ENCODE data around the gene DLG4. TPM values are rescaled to one million over a fixed set of nuclear protein-coding genes. Genes with fewer than 3 reads are reported as not detected.

The DLG4 gene
- 10 to 100 TPM; 28.3 to 47.7 (median 37.6) TPM for polyA plus RNA-seq (ENCODE audit: insufficient read length in 3 of 3)
- long read RNA-seq, donor 1, partial matches to known transcripts = 0 of 3 reads
- long read RNA-seq, donor 1, other reads (novel, unspliced or antisense) = 0 of 3 reads
- long read RNA-seq, donor 2, partial matches to known transcripts = 0 of 2 reads
- long read RNA-seq, donor 2, other reads (novel, unspliced or antisense) = 0 of 2 reads
- long read RNA-seq, donor 3, partial matches to known transcripts = 204 of 210 reads
- long read RNA-seq, donor 3, other reads (novel, unspliced or antisense) = 0 of 210 reads
- long read RNA-seq, donor 4, partial matches to known transcripts = 0 of 4 reads
- long read RNA-seq, donor 4, other reads (novel, unspliced or antisense) = 0 of 4 reads
- long read RNA-seq, donor 5 = 0 reads
- long read RNA-seq, donor 6, partial matches to known transcripts = 0 of 6 reads
- long read RNA-seq, donor 6, other reads (novel, unspliced or antisense) = 0 of 6 reads
- long read RNA-seq, donor 7, transcript DLG4-208 (2 exons, 1,894 nt) = major isoform, 8 of 9 reads
- long read RNA-seq, donor 7, partial matches to known transcripts = 0 of 9 reads
- long read RNA-seq, donor 7, other reads (novel, unspliced or antisense) = 0 of 9 reads
- long read RNA-seq, donor 8 = 0 reads
- long read RNA-seq, donor 9, partial matches to known transcripts = 134 of 157 reads
- long read RNA-seq, donor 9, other reads (novel, unspliced or antisense) = 22 of 157 reads
- long read RNA-seq, donor 10, partial matches to known transcripts = 0 of 1 reads
- long read RNA-seq, donor 10, other reads (novel, unspliced or antisense) = 0 of 1 reads
- long read RNA-seq, donor 11, partial matches to known transcripts = 0 of 2 reads
- long read RNA-seq, donor 11, other reads (novel, unspliced or antisense) = 0 of 2 reads
- long read RNA-seq, donor 12, partial matches to known transcripts = 37 of 40 reads
- long read RNA-seq, donor 12, other reads (novel, unspliced or antisense) = 0 of 40 reads
- long read RNA-seq, donor 13 = 0 reads
- long read RNA-seq, donor 14, partial matches to known transcripts = 0 of 1 reads
- long read RNA-seq, donor 14, other reads (novel, unspliced or antisense) = 0 of 1 reads
- long read RNA-seq, donor 15, partial matches to known transcripts = 0 of 3 reads
- long read RNA-seq, donor 15, other reads (novel, unspliced or antisense) = 0 of 3 reads
- long read RNA-seq, donor 16, transcript DLG4-208 (2 exons, 1,894 nt) = major isoform, 9 of 13 reads
- long read RNA-seq, donor 16, partial matches to known transcripts = 0 of 13 reads
- long read RNA-seq, donor 16, other reads (novel, unspliced or antisense) = 0 of 13 reads

GRCh38 chr17:7219812-7220592 is at the start of gene DLG4, which contains the start of gene ACADVL:
Gene DLG4, minus strand, starts transcription at chr17:7219836.
Gene ACADVL, plus strand, starts transcription at chr17:7219938. Its CDS starts 47 bp downstream, at chr17:7219985.
- peak in 5 of 11 donors; percentile 82 to 86 (median 82) for DNase-seq (ENCODE audit: extremely low read depth in 1 of 11, low read depth in 9 of 11, low spot score in 4 of 11)

- no peak for DNase-seq (ENCODE audit: extremely low read depth in 1 of 11, low read depth in 9 of 11, low spot score in 4 of 11)
These were observed 47.1 kb upstream of the DLG4 start for GRCh38 chr17:7266784-7267183.

- no peak for DNase-seq (ENCODE audit: extremely low read depth in 1 of 11, low read depth in 9 of 11, low spot score in 4 of 11)
These were observed 44.1 kb upstream of the DLG4 start for GRCh38 chr17:7263801-7264078.

DNA sequence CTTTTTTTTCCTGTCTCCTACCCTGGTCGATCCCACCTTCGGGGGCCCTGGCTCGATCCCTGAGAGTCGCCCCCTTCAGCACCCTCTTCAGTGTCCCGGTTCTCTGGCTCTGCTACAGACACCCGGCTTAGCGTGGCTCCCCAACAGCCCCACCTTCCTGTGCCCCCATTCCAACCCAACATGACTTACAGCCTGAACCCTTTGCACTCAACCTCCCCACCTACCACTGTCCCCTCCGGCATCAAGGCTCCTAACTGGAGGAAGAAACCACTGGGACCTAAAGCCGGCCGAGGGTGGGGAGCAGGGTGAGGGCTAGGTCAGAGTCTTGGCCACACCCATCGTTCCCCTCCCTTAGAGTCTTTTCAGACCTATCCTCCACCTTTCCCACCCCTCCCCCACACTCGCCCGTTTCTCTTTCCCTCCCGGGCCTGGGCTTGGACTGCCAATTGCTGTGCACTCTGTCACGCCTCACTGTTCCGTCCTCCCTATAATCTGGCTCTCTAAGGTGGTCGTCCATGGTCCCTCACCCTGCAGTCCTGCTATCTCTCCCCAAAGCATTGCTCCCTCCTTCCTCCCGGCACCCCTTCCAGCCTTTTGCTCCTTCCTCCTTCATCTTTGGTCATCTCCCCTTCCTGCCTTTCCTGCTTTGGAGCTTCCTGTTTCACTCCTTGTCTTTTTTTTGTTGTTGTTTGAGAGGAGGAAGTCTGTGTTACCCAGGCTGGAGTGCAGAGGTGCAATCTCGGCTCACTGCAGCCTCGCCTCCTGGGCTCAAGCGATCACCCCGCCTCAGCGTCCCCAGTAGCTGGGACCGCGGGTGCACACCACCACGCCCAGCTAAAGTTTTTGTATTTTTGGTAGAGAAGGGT is 43.5 kb upstream of the DLG4 start:
- peak in 1 of 11 donors; percentile 62 for DNase-seq (ENCODE audit: extremely low read depth in 1 of 11, low read depth in 9 of 11, low spot score in 4 of 11)

DNA sequence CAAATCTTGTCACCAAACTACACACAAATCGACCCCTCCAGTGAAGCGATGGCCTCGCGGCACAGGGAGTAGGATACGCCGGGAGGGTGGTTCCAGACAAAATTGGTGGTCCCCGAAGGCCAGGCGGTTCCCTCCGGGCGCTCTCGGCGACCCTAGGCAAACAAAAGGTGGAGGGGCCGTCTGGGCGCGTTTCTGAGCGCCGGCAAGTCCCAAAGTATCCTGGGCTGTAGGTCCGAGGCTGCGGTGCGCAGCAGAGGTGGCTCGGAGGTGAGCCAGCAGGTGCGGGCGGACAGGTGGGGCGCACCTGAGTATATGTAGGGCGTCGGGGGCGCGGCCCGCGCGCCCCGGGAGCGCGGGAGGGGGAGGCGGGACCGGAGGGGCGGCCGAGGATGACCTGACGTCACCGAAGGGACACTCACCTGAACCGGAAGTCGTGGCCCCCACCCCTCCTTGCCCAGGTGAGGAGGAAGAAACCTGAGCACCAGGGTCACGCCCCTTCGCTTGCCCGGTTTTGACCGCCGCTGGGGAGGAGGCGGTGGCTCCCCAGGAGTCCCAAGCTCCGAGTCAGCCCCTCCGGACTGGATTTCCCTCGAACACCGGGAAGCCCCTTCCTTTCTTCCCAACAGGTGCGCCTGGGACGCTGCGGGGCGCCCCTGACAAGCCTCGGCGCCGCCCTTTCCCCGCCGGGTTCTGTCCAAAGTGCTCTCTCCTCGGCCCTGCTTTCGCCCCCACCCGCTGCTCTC is 42.7 kb upstream of the DLG4 start, which contains the start of gene CLDN7:
CLDN7 (minus strand) TSS at position 287 of the 743 bp plus-strand sequence. CDS start 435 bp downstream, outside the sequence.
- DNase-seq (ENCODE audit: extremely low read depth in 1 of 11, low read depth in 9 of 11, low spot score in 4 of 11) = peak in 3 of 11 donors; percentile 61 to 74 (median 66)

DNA sequence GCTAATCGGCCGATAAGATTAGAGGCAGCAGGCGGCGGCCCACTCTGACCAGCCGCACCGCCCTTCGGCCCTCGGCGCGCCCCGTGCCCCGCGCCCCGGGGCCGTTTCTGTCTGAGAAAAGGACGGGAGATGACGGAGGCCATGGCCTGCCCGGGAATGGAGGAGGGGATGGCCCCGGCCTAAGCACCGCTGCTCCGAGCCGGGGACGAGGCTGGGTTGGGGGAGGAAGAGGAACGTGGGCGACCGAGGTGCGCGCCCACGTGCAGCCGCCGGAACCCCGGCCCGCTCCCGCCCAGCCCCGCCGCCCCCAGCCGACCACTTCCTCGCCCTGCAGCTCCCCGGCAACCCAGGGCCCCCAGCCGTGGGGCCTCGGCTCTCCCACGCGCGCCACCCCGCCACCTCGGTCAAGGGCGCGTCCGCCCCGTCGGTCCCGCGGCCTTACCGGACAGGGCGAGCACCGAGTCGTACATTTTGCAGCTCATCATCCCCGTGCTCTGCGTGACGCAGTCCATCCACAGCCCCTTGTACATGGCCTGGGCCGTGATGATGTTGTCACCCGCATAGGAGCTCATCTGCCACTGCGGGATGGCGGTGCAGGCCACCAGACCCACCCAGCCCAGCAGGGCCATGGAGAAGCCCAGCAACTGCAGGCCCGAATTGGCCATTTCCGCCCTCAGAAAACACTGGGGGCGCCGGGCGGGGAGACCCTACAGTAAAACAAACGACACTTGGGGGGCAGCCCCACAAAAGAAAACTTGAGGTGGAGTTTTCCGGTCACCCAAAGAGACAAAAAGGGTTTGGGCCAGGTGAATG is 41.9 kb upstream of the DLG4 start:
- DNase-seq (ENCODE audit: extremely low read depth in 1 of 11, low read depth in 9 of 11, low spot score in 4 of 11) = no peak

GRCh38 chr17:7260651-7261378 is 41.2 kb upstream of the DLG4 start:
- DNase-seq (ENCODE audit: extremely low read depth in 1 of 11, low read depth in 9 of 11, low spot score in 4 of 11) = no peak

- DNase-seq (ENCODE audit: extremely low read depth in 1 of 11, low read depth in 9 of 11, low spot score in 4 of 11) = no peak
These were observed 40.5 kb upstream of the DLG4 start for GRCh38 chr17:7260151-7260550.

GRCh38 chr17:7259555-7259889 is 39.9 kb upstream of the DLG4 start:
- no peak for DNase-seq (ENCODE audit: extremely low read depth in 1 of 11, low read depth in 9 of 11, low spot score in 4 of 11)

GRCh38 chr17:7258731-7259554 is 39.3 kb upstream of the DLG4 start:
- no peak for DNase-seq (ENCODE audit: extremely low read depth in 1 of 11, low read depth in 9 of 11, low spot score in 4 of 11)

DNA sequence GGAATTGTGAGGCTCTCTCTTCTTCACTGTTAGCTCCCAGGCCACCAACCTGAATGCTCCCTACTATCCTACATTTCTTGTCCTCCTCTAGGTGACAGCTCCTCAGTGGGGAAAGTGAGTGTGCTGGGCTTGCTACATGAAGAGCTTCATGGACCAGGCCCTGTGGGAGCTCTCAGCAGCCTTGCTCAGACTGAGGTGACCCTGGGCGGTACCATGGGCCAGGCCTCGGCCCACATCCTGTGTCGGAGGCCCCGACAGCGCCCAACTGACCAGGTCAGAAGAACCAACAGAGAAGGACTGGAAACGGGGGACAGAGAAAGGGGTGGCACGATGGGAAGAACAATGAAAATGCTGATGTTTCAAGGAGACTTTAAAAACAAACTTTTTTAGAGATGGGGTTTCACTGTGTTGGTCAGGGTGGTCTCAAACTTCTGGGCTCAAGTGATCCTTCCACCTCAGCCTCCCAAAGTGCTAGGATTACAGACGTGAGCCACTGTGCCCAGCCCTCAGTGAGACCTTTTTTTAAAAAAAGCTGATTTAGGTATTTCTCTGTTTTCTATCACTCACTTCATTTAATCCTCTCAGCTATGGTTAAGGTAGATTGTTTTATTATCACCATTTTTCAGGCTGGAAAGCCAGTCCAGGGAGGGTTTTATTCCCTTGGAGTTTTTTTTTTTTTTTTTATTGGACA is 37.3 kb upstream of the DLG4 start:
- no peak for DNase-seq (ENCODE audit: extremely low read depth in 1 of 11, low read depth in 9 of 11, low spot score in 4 of 11)

DNA sequence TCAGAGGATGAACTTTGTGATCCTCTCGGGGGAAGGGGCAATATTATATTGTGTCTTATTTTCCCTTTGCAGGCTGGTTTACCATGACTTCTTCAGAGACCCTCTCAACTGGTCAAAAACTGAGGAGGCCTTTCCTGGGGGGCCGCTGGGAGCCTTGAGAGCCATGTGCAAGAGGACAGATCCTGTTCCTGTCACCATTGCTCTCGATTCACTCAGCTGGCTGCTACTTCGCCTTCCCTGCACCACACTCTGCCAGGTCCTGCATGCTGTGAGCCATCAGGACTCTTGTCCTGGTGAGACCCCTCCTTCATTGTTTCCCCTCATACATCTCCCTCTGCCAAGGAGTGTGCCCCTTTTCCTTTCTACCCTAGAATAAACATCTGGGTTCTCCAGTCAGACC is 34.9 kb upstream of the DLG4 start:
- no peak for DNase-seq (ENCODE audit: extremely low read depth in 1 of 11, low read depth in 9 of 11, low spot score in 4 of 11)

- DNase-seq (ENCODE audit: extremely low read depth in 1 of 11, low read depth in 9 of 11, low spot score in 4 of 11) = no peak
These were observed 33.4 kb upstream of the DLG4 start for GRCh38 chr17:7253082-7253481.
